Measurements from ENCODE around the gene NOX1. TPM values are rescaled to one million over a fixed set of nuclear protein-coding genes. Genes with fewer than 3 reads are reported as not detected.
A peak's percentile ranks its signal among the peaks of the same experiment; 100 is the strongest.

The NOX1 gene
- total and polyA plus RNA-seq, 2 of the 13 experiments (the other 11 are each of a cell fraction or from before 2014, with no cell fraction given), result 0.07 TPM; not detected in 1

DNA sequence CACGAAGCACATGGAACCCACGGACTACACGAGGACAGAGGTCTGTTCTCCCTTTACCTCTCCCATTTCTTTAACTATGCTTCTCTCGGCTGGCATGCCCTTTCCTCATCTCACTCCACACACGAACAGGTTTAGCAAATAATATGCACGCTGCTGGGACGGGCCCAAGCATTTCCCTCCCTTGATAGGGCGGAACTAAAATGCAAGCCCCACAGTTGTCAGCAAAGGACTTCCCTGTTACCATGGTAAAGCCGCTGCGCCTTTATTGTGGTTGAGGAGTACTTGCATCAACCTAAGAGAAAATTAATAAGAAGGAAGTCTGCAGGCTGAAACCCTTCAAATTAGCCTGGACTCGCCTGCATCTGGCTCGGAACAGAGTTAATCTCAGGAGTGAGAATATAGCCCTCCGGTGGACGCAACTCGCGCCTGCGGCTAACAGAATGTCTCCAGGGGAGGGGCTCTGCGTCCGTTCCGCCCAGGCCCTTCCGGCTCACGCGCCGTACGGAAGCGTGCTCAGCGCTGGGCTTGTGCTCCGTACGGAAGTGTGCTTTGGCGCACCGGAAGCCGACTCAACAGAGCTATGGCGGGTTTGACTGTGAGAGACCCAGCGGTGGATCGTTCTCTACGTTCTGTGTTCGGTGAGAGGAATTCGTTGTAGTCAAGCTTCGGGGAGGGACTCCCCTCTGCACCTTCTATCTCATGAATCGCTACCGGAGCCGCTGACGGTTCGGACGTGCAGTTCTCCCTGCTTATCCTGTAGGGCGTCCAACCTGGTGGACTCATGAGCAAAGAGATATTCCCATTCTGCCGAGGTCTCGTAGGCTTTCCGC lies 54.1 kb downstream of the NOX1 start, which contains the start of gene CSTF2 (continued):
- TF ChIP-seq SOX13 (IDR thresholded peaks at IDR 0.05) (no peak), SOX13 (CRISPR knock-in tag; conservative IDR thresholded peaks at IDR 0.05 in 1 of 2, IDR thresholded peaks at IDR 0.05 in 1 of 2) (no peak), EHMT2 (IDR thresholded peaks at IDR 0.05; ENCODE audit: borderline replicate concordance, low read depth, low read length) (no peak), ZFP90 (CRISPR knock-in tag; IDR thresholded peaks at IDR 0.05; ENCODE audit: borderline replicate concordance) (no peak; the same call in 1 of the 2 replicates), ZNF367 (CRISPR knock-in tag; IDR thresholded peaks at IDR 0.05; ENCODE audit: borderline replicate concordance) (no peak), ZBTB14 (CRISPR knock-in tag; IDR thresholded peaks at IDR 0.05) (no peak), ZNF331 (CRISPR knock-in tag; IDR thresholded peaks at IDR 0.05) (no peak; the same call in 1 of the 2 replicates), ATF6 (CRISPR knock-in tag; conservative IDR thresholded peaks at IDR 0.05) (no peak), XRCC5 (optimal IDR thresholded peaks at IDR 0.05; ENCODE audit: low read length) (peak; percentile 55), WIZ (CRISPR knock-in tag; IDR thresholded peaks at IDR 0.05) (no peak), ZNF678 (CRISPR knock-in tag; IDR thresholded peaks at IDR 0.05) (no peak), PBX2 (CRISPR knock-in tag; IDR thresholded peaks at IDR 0.05) (no peak), ZNF569 (CRISPR knock-in tag; IDR thresholded peaks at IDR 0.05; ENCODE audit: borderline replicate concordance) (no peak), ZNF333 (CRISPR knock-in tag; IDR thresholded peaks at IDR 0.05; ENCODE audit: borderline replicate concordance) (no peak), PLRG1 (conservative IDR thresholded peaks at IDR 0.05) (no peak), SUZ12 (IDR thresholded peaks at IDR 0.05; ENCODE audit: low read depth, low read length) (no peak)
- TF ChIP-seq, protein P1, sequence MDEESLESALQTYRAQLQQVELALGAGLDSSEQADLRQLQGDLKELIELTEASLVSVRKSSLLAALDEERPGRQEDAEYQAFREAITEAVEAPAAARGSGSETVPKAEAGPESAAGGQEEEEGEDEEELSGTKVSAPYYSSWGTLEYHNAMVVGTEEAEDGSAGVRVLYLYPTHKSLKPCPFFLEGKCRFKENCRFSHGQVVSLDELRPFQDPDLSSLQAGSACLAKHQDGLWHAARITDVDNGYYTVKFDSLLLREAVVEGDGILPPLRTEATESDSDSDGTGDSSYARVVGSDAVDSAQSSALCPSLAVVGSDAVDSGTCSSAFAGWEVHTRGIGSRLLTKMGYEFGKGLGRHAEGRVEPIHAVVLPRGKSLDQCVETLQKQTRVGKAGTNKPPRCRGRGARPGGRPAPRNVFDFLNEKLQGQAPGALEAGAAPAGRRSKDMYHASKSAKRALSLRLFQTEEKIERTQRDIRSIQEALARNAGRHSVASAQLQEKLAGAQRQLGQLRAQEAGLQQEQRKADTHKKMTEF (CRISPR knock-in tag; IDR thresholded peaks at IDR 0.05), result no peak
- TF ChIP-seq, protein P2, sequence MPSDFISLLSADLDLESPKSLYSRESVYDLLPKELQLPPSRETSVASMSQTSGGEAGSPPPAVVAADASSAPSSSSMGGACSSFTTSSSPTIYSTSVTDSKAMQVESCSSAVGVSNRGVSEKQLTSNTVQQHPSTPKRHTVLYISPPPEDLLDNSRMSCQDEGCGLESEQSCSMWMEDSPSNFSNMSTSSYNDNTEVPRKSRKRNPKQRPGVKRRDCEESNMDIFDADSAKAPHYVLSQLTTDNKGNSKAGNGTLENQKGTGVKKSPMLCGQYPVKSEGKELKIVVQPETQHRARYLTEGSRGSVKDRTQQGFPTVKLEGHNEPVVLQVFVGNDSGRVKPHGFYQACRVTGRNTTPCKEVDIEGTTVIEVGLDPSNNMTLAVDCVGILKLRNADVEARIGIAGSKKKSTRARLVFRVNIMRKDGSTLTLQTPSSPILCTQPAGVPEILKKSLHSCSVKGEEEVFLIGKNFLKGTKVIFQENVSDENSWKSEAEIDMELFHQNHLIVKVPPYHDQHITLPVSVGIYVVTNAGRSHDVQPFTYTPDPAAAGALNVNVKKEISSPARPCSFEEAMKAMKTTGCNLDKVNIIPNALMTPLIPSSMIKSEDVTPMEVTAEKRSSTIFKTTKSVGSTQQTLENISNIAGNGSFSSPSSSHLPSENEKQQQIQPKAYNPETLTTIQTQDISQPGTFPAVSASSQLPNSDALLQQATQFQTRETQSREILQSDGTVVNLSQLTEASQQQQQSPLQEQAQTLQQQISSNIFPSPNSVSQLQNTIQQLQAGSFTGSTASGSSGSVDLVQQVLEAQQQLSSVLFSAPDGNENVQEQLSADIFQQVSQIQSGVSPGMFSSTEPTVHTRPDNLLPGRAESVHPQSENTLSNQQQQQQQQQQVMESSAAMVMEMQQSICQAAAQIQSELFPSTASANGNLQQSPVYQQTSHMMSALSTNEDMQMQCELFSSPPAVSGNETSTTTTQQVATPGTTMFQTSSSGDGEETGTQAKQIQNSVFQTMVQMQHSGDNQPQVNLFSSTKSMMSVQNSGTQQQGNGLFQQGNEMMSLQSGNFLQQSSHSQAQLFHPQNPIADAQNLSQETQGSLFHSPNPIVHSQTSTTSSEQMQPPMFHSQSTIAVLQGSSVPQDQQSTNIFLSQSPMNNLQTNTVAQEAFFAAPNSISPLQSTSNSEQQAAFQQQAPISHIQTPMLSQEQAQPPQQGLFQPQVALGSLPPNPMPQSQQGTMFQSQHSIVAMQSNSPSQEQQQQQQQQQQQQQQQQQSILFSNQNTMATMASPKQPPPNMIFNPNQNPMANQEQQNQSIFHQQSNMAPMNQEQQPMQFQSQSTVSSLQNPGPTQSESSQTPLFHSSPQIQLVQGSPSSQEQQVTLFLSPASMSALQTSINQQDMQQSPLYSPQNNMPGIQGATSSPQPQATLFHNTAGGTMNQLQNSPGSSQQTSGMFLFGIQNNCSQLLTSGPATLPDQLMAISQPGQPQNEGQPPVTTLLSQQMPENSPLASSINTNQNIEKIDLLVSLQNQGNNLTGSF (CRISPR knock-in tag; IDR thresholded peaks at IDR 0.05), result no peak
